ENCODE data around the gene PRH1. TPM values are rescaled to one million over a fixed set of nuclear protein-coding genes. Genes with fewer than 3 reads are reported as not detected.

PRH1 gene
- total RNA-seq, 1 experiment from 2014 or later = 21.2 TPM

GRCh38 chr12:10847744-10848143 lies 36.3 kb downstream of the PRH1 start:
- ChIA-PET POLR2A (no interaction called here), CTCF (no interaction called here)
- Mint-ChIP-seq H3K9me3 (ENCODE audit: unreplicated experiment) (no peaks in the 10 kb centered on the region), H3K4me1 (ENCODE audit: low read depth, unreplicated experiment) (no peaks in the 10 kb centered on the region), H3K36me3 (ENCODE audit: insufficient read depth, unreplicated experiment) (no peaks in the 10 kb centered on the region), H3K4me3 (ENCODE audit: unreplicated experiment) (no peak overlapping the region), H3K27ac (ENCODE audit: unreplicated experiment) (no peak overlapping the region), H3K27me3 (ENCODE audit: insufficient read depth, unreplicated experiment) (no peaks in the 10 kb centered on the region)
- Histone ChIP-seq H3K36me3 (ENCODE audit: control insufficient read depth, insufficient read depth, low read length) (no peaks in the 10 kb centered on the region), H3K4me3 (ENCODE audit: low read depth, low read length) (no peak overlapping the region), H3K27me3 (replicated peaks; ENCODE audit: control insufficient read depth, insufficient read depth, low read length) (no peaks in the 10 kb centered on the region), H3K9me3 (no peaks in the 10 kb centered on the region), H3K4me1 (0 out of 2 replicates have a peak, but pooled peaks cover 5% of the 10 kb centered on the region)
- TF ChIP-seq CTCF (IDR thresholded peaks at IDR 0.05; ENCODE audit: insufficient read depth in 1 of 2, low read depth in 1 of 2, low read length in 1 of 2, severe bottlenecking in 1 of 2, unreplicated experiment in 1 of 2) = no peak
- DNase-seq = no peak
- no TSS peak for BruUV-seq (replicated peaks)
- intact Hi-C loops (cut with micrococcal nuclease; ENCODE audit: unreplicated experiment) = no loop called here

- Mint-ChIP-seq H3K27me3 (ENCODE audit: insufficient read depth, unreplicated experiment) (no peaks in the 10 kb centered on the region), H3K27ac (ENCODE audit: unreplicated experiment) (no peak overlapping the region), H3K9me3 (ENCODE audit: unreplicated experiment) (peaks cover 4% of the 10 kb centered on the region), H3K4me1 (ENCODE audit: low read depth, unreplicated experiment) (no peaks in the 10 kb centered on the region), H3K36me3 (ENCODE audit: insufficient read depth, unreplicated experiment) (no peaks in the 10 kb centered on the region), H3K4me3 (ENCODE audit: unreplicated experiment) (no peak overlapping the region)
- no peak for DNase-seq
- ChIA-PET POLR2A (no interaction called here), CTCF (no interaction called here)
- Histone ChIP-seq H3K36me3 (ENCODE audit: control insufficient read depth, insufficient read depth, low read length) (no peaks in the 10 kb centered on the region), H3K4me1 (0 out of 2 replicates have a peak, but pooled peaks cover 5% of the 10 kb centered on the region), H3K9me3 (no peaks in the 10 kb centered on the region; the same call in 1 of the 2 replicates), H3K27me3 (replicated peaks; ENCODE audit: control insufficient read depth, insufficient read depth, low read length) (no peaks in the 10 kb centered on the region), H3K4me3 (ENCODE audit: low read depth, low read length) (no peak overlapping the region)
- TF ChIP-seq CTCF (IDR thresholded peaks at IDR 0.05; ENCODE audit: insufficient read depth in 1 of 2, low read depth in 1 of 2, low read length in 1 of 2, severe bottlenecking in 1 of 2, unreplicated experiment in 1 of 2) = no peak
- BruUV-seq (replicated peaks) = no TSS peak
- intact Hi-C loops (cut with micrococcal nuclease; ENCODE audit: unreplicated experiment) = no loop called here
Measured at GRCh38 chr12:10842862-10843261, 41.2 kb downstream of the PRH1 start.

GRCh38 chr12:10838461-10838860 lies 45.6 kb downstream of the PRH1 start:
- no TSS peak for BruUV-seq (replicated peaks)
- Mint-ChIP-seq H3K36me3 (ENCODE audit: insufficient read depth, unreplicated experiment) (no peaks in the 10 kb centered on the region), H3K27me3 (ENCODE audit: insufficient read depth, unreplicated experiment) (no peaks in the 10 kb centered on the region), H3K4me3 (ENCODE audit: unreplicated experiment) (no peak overlapping the region), H3K27ac (ENCODE audit: unreplicated experiment) (no peak overlapping the region), H3K9me3 (ENCODE audit: unreplicated experiment) (peaks cover 26% of the 10 kb centered on the region), H3K4me1 (ENCODE audit: low read depth, unreplicated experiment) (peaks cover 19% of the 10 kb centered on the region)
- no peak for DNase-seq
- no peak for TF ChIP-seq CTCF (IDR thresholded peaks at IDR 0.05; ENCODE audit: insufficient read depth in 1 of 2, low read depth in 1 of 2, low read length in 1 of 2, severe bottlenecking in 1 of 2, unreplicated experiment in 1 of 2)
- no peak overlapping the region for H3K4me3 ChIP-seq (ENCODE audit: low read depth, low read length)
- ChIA-PET CTCF (no interaction called here), POLR2A (no interaction called here)
- intact Hi-C loops (cut with micrococcal nuclease; ENCODE audit: unreplicated experiment) = no loop called here
- no peaks in the 10 kb centered on the region for H3K36me3 ChIP-seq (ENCODE audit: control insufficient read depth, insufficient read depth, low read length)
- H3K27me3 ChIP-seq (replicated peaks; ENCODE audit: control insufficient read depth, insufficient read depth, low read length) = no peaks in the 10 kb centered on the region
- H3K9me3 ChIP-seq = peaks cover 7% of the 10 kb centered on the region
- H3K4me1 ChIP-seq = peaks cover 16% of the 10 kb centered on the region

Other genes starting within 250 kb of the PRH1 start
- gene STYK1, start 210.2 kb downstream of the PRH1 start, total RNA-seq (2022) = 4.5 and 4.9 TPM in 2 replicates
- gene YBX3, start 160.9 kb downstream of the PRH1 start, total RNA-seq (2022) = 315 and 326 TPM in 2 replicates
- gene TAS2R7, start 81.6 kb downstream of the PRH1 start, total RNA-seq (2022) = not detected in 2 replicates
- gene TAS2R8, start 77.0 kb downstream of the PRH1 start, total RNA-seq (2022) = not detected in 2 replicates
- not detected in 2 replicates for gene TAS2R9, start 74.1 kb downstream of the PRH1 start, total RNA-seq (2022)
- 0.29 and 0.30 TPM in 2 replicates for gene TAS2R10, start 57.9 kb downstream of the PRH1 start, total RNA-seq (2022)
- gene PRR4, start 34.8 kb downstream of the PRH1 start, total RNA-seq (2022) = 6.8 and 8.4 TPM in 2 replicates
- 1.6 and 2.0 TPM in 2 replicates for gene TAS2R13, start 25.3 kb upstream of the PRH1 start, total RNA-seq (2022)
- 0.93 TPM in 1 of 2 replicates, not detected in the other for gene PRH2, start 45.0 kb upstream of the PRH1 start, total RNA-seq (2022)
- 2.7 and 3.1 TPM in 2 replicates for gene TAS2R14, start 55.0 kb upstream of the PRH1 start, total RNA-seq (2022)
- gene TAS2R50, start 102.7 kb upstream of the PRH1 start, total RNA-seq (2022) = 2.0 and 2.2 TPM in 2 replicates
- gene TAS2R20, start 114.0 kb upstream of the PRH1 start, total RNA-seq (2022) = 2.2 and 3.8 TPM in 2 replicates
- 4.8 and 5.7 TPM in 2 replicates for gene TAS2R19, start 138.4 kb upstream of the PRH1 start, total RNA-seq (2022)
- gene TAS2R31, start 147.2 kb upstream of the PRH1 start, total RNA-seq (2022) = 4.3 and 5.7 TPM in 2 replicates
- 2.3 and 3.8 TPM in 2 replicates for gene TAS2R46, start 178.0 kb upstream of the PRH1 start, total RNA-seq (2022)
- not detected in 2 replicates for gene TAS2R43, start 208.1 kb upstream of the PRH1 start, total RNA-seq (2022)

Measured in Caco-2 (cell line).